A204.1 (cell line): ENCODE measurements around the gene HHIPL1.

ENCODE experiments used
- FAIRE-seq: peaks from 2 replicates; lab custom pipeline; 2012; peaks lifted over from hg19 to GRCh38; lab: Jason Lieb, UNC

HHIPL1 gene

GRCh38 chr14:99718031-99718810 lies 73.3 kb downstream of the HHIPL1 start:
- no peak for FAIRE-seq

- FAIRE-seq: no peak
These were observed 73.9 kb downstream of the HHIPL1 start for GRCh38 chr14:99718811-99719192.

- FAIRE-seq: no peak
These were observed 76.2 kb downstream of the HHIPL1 start for GRCh38 chr14:99720941-99721791.

- FAIRE-seq: no peak
These were observed 77.0 kb downstream of the HHIPL1 start for GRCh38 chr14:99721792-99722516.

- no peak for FAIRE-seq
These were observed 77.8 kb downstream of the HHIPL1 start for GRCh38 chr14:99722741-99723140.

GRCh38 chr14:99724196-99724891 lies 79.4 kb downstream of the HHIPL1 start:
- no peak for FAIRE-seq

- FAIRE-seq: no peak
These were observed 80.2 kb downstream of the HHIPL1 start for GRCh38 chr14:99724939-99725773.

- no peak for FAIRE-seq
These were observed 81.0 kb downstream of the HHIPL1 start for GRCh38 chr14:99725774-99726537.

GRCh38 chr14:99726538-99727095 lies 81.7 kb downstream of the HHIPL1 start:
- no peak for FAIRE-seq

GRCh38 chr14:99727096-99727870 lies 82.4 kb downstream of the HHIPL1 start:
- no peak for FAIRE-seq

- FAIRE-seq: no peak
These were observed 83.4 kb downstream of the HHIPL1 start for GRCh38 chr14:99728231-99728920.

GRCh38 chr14:99728981-99729451 lies 84.1 kb downstream of the HHIPL1 start:
- FAIRE-seq: no peak
